GM21723 (cell line): ENCODE measurements around the gene INAFM2.

Source experiments
- ATAC-seq: cut with Tn5 transposase; IDR thresholded peaks from one replicate; pipeline ENCODE4 v1.9.1; 2021; ENCODE audit warnings: mild to moderate bottlenecking, moderate library complexity; ENCODE audit not compliant: unreplicated experiment

The INAFM2 gene

GRCh38 chr15:40358471-40359353, 35.2 kb downstream of the INAFM2 start:
- ATAC-seq = peak; percentile 34

- no peak for ATAC-seq
These were observed 36.5 kb downstream of the INAFM2 start for GRCh38 chr15:40360015-40360414.

GRCh38 chr15:40361640-40362039, 38.1 kb downstream of the INAFM2 start:
- no peak for ATAC-seq

GRCh38 chr15:40363611-40364010, 40.1 kb downstream of the INAFM2 start:
- no peak for ATAC-seq

- ATAC-seq = no peak
These were observed 40.8 kb downstream of the INAFM2 start for GRCh38 chr15:40364251-40364650.

GRCh38 chr15:40365016-40365415, 41.5 kb downstream of the INAFM2 start:
- no peak for ATAC-seq

- no peak for ATAC-seq
These were observed 42.3 kb downstream of the INAFM2 start for GRCh38 chr15:40365624-40366456.

- no peak for ATAC-seq
These were observed 43.2 kb downstream of the INAFM2 start for GRCh38 chr15:40366457-40367370.

- ATAC-seq = no peak
These were observed 43.8 kb downstream of the INAFM2 start for GRCh38 chr15:40367371-40367685.

- peak; percentile 88 for ATAC-seq
These were observed 44.5 kb downstream of the INAFM2 start for GRCh38 chr15:40367686-40368611.

GRCh38 chr15:40368719-40369473, 45.4 kb downstream of the INAFM2 start:
- ATAC-seq = no peak

GRCh38 chr15:40369474-40369869, 46.0 kb downstream of the INAFM2 start:
- ATAC-seq = no peak

GRCh38 chr15:40369971-40370370, 46.5 kb downstream of the INAFM2 start:
- ATAC-seq = no peak

GRCh38 chr15:40372981-40373380, 49.5 kb downstream of the INAFM2 start:
- ATAC-seq = no peak
